HG03097 (cell line): ENCODE measurements around the gene SULF2.

Experiments
- ATAC-seq: cut with Tn5 transposase; IDR thresholded peaks from one replicate; pipeline ENCODE4 v1.9.1; 2021; ENCODE audit not compliant: unreplicated experiment, low FRiP score

SULF2 gene

DNA sequence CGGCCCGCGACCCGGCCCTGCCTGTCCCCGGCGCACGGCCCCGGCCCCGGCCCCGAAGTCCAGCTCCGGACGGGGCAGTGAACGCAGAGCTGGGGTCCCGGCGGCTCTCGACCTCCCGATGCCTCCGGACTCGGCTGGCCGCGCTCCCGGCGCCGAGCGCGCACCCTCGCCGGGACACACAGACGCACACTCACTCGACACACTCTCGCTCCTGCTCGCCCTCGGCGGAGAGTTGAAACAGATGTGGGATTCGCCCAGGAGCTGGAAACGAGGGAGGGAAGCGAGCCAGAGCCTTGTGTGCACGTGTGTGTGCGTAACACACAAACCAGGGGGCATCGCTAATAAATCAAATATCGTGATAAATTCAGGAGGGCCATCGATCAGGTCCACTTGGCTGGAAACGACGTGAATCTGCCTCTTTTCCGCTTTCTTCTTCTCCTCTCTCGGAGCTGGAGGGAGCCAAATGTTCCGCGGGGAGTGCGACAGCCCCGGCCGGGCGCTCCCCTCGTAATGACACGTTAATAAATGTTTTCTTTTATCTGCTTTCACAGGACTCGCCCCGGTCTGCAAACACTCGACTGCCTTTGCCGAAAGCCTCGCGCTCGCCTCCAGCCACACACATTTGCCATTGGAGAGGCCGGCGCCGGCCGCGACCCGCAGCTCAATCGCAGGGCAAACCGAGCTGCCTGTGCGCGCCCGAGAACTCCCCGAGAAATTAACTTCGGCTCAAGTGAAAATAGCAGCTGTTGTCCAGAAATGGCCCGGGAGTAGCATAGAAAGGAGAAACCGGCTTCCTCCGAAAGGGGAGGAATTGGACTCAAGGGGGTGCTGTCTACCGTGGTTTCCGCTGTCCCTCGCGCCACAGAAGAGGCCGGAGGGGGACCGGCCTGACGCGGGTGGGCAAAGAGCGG is 828 bp upstream of the SULF2 start:
- ATAC-seq: no peak

GRCh38 chr20:47784599-47785310 is 526 bp downstream of the SULF2 start:
- ATAC-seq: no peak

- ATAC-seq: no peak
Observed at GRCh38 chr20:47783828-47784598, 1.3 kb downstream of the SULF2 start.

GRCh38 chr20:47782920-47783552 is 2.2 kb downstream of the SULF2 start:
- ATAC-seq: no peak

DNA sequence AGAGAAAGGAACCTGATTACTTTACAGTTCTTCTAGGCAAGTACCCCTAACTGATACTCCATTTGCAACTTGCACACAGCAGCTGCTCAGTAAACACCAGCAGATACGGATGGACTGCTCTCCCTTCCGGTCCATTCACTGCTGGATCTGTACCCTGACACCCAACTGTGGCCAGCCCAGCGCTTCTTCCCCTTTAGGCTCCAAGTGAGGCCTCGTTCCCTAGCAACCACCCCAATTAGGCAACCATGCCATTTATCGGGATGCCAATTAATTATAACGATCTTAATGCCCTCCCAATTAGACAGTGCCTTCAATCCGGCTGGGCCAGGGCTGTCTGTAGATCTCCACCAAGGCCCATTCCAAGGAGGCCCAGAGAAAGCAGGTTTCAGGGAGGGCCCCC is 3.2 kb downstream of the SULF2 start:
- no peak for ATAC-seq

GRCh38 chr20:47781632-47782031 is 3.6 kb downstream of the SULF2 start:
- no peak for ATAC-seq

DNA sequence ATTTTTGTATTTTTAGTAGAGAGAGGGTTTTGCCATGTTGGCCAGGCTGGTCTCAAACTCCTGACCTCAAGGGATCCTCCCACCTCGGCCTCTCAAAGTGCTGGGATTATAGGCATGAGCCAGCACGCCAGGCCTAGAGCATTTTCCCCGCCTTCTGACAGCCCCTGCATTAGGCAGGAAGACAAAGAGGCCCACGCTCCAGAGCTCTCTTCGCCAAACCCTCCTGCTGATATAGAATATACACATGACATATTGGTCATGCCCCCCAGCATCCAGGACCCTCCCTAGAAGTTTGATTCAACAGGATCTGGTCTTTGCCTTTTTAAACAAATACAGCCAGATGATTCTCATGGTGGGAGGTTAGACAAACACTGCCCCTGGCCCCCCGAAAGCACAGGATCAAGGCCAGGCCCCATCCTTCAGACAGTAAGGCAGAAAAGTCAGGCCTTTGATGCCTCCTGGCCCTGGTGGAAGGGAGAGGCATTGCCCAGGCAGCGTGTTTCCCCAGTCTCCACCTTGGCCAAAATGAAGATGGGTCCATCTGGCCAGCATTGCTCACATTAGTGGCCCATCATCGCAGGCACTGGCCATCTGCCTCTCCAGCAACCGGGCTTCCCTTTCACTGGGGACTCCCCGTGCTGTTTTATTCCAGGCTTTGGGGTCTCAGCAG is 4.4 kb downstream of the SULF2 start:
- ATAC-seq: no peak

GRCh38 chr20:47778398-47779354 is 6.6 kb downstream of the SULF2 start:
- no peak for ATAC-seq

DNA sequence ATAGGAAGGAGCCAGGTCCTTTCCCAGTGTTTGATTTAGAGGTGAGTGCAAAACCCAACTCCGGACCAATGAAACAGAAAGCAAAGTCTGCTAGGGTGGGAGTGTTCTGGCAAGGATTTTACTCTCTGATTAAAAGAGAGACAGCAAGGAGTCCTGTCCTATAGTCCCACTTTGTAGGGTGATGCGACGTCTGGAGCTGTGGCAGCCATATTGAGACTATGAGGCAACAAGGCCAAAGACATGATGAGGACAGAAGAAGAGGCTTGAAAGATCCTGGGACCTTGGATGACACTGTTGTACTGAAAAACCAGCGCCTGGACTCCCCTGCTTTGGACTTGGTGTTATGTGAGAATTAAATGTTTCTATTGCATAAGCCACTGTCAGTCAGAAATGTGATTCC is 8.1 kb downstream of the SULF2 start:
- no peak for ATAC-seq

DNA sequence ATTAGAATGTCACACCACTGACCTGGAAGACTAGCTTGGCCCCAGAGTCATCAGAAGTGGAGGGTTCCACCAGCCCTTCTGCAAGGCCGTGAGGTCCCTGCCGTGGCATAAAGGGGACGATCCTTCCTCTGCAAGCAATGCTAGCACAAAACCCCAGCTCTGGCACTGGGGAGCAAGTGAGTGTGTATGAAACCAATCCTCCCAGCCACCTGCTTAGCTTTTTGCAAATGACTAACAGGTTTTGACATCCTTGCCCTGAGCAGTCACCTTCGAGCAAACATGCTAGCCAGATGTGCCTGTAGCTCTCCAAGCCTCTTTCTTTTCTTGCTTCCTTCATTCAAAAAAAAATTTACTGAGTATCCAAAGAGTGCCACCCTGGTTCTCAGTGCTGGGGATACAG is 8.6 kb downstream of the SULF2 start:
- no peak for ATAC-seq

GRCh38 chr20:47775841-47776240 is 9.4 kb downstream of the SULF2 start:
- no peak for ATAC-seq

GRCh38 chr20:47775039-47775438 is 10.2 kb downstream of the SULF2 start:
- no peak for ATAC-seq

GRCh38 chr20:47774131-47774777 is 11.0 kb downstream of the SULF2 start:
- ATAC-seq: no peak

DNA sequence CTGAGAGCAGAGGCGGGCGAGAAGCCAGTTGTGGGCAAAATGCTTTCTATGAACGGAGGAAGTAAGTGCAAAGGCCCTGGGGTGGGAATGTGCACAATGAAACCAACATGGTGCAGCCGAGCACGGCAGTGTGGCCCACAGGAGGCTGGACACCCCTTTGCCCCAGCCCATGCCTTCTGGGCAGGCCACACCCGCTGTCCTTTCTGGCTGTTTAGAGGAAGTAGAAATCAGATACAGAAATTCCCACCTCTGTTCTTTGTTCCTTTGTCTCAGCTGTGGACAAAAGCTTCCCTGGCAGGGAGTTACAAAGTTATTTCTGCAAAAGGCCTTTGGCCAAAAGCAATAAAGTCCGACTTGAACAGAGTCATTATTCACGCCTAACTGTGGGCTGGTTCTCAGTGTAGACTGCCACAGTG is 11.9 kb downstream of the SULF2 start:
- no peak for ATAC-seq

GRCh38 chr20:47770935-47771334 is 14.3 kb downstream of the SULF2 start:
- no peak for ATAC-seq

DNA sequence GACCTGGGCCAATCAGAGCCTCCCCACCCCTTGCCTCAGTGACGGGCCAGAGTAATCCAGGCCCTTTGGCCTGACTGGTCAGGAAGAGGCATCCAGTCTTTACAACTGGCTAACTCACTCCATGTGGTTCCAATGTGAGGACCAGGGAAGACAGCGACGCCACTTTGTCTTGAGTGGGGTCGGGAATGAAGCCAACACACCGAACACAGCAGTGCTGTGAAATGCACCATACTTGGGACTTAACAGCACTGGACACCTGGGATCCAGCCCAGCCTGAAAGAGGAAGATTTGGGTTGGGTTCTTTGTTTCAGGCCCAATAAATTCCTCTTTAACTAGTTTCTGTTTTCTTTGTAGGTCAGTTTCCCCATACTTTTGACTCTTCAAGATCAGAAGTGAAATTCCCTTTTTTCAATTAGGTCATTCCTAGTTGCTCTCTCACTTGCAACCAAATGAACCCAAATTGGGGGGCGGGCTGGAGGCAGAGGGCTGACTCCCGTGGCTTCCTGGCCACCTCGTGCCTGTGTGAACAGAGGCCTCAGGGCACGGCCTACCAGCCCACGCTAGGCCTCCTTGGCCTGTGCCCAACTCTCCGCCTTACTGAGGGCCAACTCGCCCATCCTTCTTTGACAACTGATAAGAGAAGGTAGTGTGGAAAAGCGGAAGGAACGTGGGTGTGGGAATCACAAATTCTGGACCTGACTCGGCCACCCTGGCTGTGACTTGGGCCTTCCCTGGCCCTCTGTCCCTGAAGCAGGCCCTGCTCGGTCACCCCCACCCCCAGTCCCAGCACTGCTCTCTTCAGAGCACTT is 17.1 kb downstream of the SULF2 start:
- ATAC-seq: no peak

GRCh38 chr20:47765691-47766594 is 19.3 kb downstream of the SULF2 start:
- ATAC-seq: no peak
